ENCODE data around the gene SLC6A19.

SLC6A19 gene

DNA sequence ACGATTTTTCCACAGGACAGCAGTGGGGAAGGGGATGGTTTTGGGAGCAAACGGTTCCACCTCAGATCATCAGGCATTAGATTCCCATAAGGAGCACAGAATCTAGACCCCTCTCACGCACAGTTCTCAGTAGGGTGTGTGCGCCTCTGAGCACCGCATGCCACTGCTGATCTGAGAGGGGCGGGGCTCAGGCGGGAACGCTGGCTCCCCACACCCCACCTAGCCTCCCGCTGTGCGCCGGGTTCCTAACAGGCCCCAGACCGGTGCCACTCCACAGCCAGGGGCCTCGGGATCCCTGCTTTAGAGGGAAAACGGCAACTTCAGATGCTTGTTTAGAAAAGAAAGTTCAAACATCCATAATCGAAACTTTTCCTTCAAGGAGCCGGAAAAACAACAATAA, 73.1 kb downstream of the SLC6A19 start:
- TF ChIP-seq, protein P1, sequence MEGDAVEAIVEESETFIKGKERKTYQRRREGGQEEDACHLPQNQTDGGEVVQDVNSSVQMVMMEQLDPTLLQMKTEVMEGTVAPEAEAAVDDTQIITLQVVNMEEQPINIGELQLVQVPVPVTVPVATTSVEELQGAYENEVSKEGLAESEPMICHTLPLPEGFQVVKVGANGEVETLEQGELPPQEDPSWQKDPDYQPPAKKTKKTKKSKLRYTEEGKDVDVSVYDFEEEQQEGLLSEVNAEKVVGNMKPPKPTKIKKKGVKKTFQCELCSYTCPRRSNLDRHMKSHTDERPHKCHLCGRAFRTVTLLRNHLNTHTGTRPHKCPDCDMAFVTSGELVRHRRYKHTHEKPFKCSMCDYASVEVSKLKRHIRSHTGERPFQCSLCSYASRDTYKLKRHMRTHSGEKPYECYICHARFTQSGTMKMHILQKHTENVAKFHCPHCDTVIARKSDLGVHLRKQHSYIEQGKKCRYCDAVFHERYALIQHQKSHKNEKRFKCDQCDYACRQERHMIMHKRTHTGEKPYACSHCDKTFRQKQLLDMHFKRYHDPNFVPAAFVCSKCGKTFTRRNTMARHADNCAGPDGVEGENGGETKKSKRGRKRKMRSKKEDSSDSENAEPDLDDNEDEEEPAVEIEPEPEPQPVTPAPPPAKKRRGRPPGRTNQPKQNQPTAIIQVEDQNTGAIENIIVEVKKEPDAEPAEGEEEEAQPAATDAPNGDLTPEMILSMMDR (IDR thresholded peaks at IDR 0.05): no peak
